Right hindlimb (tissue), 1 donor: ENCODE results near the gene ARHGAP22.
A peak's percentile ranks its signal among the peaks of the same experiment; 100 is the strongest.

Experiments
- DNase-seq: peaks from one replicate; pipeline ENCODE4 v3.0.0-alpha.2; 2018

Gene ARHGAP22

DNA sequence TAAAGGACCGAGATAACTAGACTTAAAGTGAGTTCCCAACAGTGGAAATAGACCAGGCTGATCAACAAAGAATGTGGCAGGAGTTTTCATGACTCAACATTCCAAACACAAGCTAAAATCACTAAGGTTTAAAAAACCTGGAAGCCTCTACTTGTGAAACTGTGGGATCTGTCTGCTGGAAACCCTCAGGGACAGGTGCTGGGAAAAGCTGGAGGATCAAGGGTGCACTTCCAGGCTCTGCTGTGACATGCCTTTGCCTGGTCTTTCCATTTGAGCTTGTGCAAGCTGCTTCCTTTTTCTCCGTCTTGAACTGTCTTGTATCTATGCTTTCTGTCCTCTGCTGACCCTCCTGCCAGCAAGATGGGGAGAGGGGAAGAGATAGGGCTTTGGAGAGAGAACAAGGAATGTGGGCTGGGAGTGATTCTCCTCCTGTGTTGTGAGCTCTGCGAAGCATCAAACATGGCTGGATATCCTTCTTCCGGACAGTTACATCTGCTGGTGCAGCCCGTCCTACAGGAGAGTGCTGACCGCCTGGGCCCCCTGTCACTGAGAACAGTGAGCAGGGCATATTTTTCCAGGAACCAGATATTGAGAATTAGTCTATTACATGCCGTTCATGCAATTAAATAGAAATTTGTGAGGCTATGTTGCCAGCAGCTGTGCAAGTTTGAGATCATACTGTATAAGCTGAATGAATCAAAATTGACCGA, 25.5 kb downstream of the ARHGAP22 start:
- no peak for DNase-seq

DNA sequence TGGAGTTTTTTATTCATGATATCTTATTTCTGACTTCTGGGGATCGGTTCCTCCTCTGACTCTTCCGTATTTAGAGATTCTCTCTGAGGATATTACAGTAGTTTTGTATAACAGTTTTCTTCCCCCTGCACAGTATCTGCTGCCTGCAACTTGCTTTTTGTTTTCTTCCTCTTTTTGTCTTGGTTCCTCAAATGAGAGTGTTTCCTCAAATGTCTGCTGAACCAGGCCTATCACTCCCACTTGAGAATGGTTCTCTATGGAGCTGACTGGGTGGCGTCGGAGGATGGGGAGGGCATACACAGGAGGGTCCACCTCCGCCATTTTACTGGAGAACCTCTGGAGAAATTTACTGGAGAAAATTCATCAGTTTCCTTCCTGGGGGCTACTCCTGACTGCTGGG, 27.7 kb downstream of the ARHGAP22 start:
- DNase-seq = no peak

DNA sequence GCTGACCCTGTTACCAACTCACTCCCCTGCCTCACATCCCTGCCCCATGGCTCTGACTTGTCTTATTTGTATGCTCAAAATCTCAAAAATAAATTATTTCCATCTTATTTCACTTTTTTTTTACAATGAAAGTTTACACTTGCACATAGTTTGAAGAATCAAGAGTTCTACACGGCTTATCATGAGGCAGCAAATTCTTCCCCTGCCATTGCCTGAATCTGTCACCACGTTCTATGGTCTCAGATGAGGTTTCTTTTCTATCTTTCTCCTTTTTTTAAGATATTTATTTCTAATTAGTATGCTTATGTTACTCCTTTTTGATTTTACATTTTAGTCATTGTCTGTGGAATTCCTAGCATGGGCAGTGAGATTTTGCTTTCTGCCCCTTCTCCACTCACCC, 28.4 kb downstream of the ARHGAP22 start:
- DNase-seq = no peak

DNA sequence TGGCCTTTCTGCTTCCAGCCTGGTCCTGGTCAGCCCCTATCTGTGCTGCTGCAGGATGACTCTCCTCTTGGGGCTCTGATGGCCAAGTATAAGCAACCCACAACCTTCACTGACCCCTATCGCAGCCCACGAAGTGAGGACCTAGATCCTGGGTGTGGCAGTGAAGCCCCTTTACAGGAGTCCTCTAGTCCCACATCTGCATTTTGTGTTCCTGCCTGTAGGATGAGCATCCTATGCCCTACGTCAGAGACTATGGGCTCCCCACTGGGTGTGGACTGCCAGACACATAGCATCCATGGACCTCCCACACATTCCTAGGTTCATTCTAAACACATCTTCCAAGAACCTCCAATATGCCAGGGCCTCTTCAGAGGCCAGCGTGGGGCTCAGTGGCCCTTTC, 29.0 kb downstream of the ARHGAP22 start:
- DNase-seq = no peak

DNA sequence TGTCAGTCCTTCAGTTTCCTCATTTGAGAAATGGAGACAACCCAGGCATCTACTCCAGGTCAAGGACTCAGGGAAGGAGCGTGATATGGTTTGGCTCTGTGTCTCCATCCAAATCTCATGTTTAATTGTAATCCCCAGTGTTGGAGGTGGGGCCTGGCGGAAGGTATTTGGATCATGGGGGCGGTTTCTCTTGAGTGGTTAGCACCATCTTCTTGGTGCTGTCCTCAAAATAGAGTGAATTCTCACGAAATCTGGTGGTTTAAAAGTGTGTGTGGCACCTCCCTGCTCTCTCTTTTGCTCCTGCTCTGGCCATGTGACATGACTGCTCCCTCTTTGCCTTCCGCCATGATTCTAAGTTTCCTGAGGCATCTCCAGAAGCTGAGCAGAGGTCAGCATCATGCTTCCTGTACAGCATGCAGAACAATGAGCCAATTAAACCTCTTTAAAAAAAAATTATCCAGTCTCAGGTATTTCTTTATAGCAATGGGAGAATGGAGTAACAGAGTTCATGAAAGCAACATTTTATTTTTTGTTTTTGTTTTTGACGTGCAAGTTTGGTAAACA, 30.0 kb downstream of the ARHGAP22 start:
- DNase-seq = no peak

DNA sequence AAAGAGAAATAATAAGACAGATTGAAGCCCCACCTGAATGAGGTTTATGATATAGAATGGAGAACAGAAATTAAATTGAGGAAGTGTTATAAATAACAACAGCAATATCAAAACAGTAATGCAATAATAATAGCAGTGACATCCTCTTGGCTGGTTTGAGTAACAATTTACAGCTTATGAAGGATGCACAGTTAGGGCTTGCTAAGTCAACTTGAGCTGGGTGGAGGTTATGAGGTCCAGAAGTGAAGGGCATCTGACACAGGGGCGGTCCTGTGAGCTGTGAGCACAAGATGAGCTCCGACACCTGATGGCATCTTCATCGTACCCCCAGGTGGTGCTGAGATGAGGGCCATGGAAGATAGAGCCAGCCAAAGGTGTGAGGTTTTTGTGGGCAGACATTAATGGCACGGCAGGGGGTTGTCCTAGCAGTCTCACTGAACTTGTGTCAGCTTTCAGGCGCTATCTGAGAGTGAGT, 30.5 kb downstream of the ARHGAP22 start:
- no peak for DNase-seq

DNA sequence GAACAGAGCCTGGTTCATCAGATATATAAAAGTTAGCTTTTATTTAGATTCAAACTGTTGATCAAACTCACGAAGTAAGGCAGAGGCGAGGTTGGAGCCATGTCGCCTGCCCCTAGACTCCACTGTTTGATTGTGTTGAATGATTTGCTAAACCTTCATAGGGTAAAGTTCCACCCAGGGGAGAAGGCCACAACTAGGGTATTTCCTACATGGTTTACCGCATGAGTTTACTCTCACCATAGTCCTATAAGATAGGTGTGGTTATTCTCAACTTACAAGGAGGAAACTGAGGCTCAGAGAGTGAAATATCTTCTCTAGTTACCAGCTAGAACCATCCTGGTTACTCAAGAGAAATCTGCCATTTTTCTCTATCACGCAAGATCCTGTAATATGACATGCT, 31.8 kb downstream of the ARHGAP22 start:
- no peak for DNase-seq

DNA sequence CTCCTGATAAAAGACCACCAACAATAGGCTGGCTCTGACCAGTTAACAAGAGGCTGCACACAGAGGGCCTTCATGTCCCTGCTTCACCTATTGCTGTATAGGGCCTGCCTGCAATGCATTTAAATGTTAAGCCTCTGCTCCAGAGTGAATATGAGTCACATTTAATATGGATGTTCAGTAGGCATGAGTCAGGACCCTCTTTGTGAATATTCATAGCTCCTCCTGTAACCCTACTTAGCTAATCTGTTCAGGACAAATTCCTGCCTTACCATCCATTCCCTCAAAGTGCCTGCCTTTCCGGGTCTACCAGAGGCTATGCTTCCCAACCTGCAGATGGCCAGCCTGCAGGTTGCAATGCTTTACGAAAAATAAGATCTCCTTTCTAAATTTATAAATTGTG, 32.5 kb downstream of the ARHGAP22 start:
- DNase-seq = no peak

DNA sequence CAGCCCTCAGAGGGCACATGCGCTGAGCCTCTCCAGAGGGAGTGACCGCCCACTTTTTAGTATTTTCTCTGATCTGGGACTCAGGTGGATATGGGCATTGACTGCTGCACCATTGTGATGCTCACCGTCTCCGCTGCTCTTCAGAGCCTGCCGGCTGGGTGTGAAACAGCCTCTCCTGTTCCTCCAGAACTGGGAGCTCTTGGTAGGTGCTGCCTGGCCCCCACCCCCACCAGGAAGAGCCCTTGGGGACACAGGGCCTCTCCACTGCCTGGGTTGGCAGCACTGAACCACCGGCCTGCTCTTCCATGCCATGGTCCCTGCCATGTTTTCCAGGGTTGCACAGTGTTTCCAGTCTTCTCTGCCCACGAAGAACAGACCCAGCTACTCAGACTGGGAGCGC, 36.3 kb downstream of the ARHGAP22 start:
- no peak for DNase-seq

DNA sequence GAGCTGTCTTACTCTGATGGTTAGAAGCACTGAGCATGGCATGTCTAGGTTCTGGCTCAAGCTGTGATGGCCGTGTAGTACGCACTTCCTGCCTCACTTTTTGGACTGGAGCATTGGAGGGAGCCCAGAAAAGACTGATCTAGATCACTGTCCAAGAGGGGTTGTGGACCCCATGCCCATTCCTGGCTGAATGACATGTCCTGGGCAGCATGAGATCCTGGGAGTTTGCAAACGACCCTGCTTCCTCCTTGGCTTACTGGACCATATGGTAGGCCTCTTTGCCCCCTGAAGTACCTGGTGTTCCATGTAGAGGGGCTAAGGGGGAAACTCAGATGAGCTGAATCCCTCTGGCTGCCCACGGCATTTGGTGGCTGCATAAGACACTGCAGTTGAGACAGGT, 36.7 kb downstream of the ARHGAP22 start:
- no peak for DNase-seq

DNA sequence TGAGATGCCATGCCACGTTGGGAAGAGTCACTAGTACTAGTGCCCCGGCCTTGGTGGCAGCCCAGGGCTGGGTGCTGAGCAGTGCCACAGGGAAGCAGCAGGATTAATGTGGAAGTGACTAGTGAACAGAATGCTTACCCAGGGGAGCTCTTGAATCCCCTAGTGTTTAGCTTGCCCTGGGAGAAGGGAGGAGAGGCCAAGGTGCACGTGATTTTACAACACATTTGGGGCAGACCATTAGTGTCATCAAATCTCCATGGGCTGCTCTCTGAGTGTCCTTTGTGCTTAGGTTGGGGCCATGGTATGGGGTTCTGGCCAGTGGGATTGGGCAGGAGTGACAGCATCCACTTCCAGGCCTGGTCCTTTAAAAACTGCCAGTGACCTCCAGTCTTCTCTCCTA, 37.5 kb downstream of the ARHGAP22 start:
- no peak for DNase-seq

DNA sequence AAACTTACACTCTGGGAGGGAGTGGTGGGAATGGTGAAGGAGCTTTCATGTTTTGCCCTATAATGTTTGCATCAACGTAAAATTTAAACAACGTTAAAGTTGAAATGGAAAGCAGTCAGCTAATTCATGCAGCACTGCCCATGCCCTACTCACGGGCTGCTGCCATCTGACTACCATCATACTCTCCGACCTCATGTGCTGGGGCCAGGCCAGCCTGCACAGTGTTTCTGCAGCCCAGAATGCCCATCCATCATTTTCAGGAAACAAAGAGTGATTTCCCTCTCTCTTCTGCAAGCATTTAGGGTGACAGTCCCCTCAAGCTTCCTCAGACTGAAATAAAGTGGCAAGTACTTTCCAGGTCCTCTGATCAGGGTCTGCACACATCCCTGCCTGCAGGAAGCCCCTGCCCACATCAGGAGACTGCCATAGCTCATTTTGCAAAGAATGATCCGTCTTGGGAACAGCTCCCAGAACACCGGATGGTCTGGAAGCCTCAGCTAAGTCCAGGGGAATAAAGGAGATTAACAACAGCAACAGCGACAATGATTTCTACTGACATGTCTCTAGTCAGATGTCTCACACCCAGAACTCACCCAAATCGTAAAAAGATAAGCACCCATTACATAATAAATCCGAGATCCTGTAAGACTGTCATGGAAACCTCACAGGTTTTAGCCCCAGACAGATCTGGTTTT, 40.3 kb downstream of the ARHGAP22 start:
- DNase-seq = no peak

DNA sequence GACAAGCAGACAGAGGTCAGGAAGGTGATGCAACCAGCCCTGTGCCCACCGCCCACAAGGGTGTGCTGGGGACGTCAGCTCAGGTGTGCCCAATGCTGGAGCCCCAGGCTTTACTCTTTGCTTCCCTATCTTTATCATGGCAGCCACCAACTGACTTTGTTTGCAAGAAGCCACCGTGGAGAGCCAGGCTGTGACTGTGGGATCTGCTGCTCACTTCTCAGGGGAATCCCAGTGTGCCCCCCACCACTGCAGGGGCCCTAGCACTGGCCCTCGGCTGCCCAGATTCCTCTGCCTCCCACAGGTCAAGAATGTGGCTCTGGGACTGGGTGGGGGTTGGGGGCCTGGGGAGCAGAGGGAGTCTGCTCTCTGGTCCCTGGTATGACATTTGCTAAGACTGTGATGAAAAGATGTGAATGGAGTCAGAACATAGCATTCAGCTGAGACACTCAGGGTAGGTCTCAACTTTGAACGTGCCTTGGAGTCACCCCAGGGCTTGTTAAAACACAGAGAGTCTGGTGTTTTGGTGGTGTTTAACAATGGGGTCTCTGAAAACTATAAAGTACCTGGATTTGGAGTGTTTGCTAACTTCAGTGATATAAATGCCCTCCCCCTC, 47.3 kb downstream of the ARHGAP22 start:
- no peak for DNase-seq

DNA sequence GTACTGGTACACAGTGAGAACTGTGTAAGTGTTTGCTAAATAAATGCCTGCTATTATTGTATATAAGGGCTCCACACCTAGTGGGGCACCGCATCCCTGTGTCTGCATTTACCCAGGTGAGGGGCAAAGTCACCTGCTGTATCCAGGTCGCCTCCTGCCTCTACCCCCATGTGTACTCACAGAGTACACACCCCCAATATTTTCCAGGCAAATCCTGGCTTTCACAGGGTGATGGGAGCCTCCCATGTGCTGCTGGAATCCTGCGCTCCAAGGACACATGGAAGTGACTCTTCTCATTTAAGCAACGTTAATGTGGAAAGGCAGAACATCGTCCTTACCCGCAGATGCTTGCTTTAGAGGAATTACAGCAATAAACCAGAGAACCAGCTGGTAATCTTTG, 48.2 kb downstream of the ARHGAP22 start:
- no peak for DNase-seq

DNA sequence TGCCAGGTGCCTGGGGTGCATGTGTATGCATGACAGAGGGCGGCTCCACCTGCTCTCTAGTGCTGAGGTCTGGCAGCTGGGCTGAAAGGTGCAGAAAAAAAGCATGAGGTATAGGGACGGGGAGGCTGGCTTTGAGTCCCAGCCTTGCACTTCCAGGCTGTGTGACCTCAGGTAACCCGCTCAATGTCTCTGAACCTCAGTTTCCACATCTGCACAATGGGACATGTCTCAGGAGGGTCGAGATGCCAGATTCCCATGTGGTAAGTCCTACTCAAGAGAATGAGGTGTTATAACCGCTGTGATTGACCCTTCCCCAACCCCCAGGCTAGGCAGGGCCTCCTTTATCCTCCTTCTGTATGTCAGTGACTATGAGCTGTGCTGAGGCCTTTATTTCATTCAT, 48.8 kb downstream of the ARHGAP22 start:
- DNase-seq = no peak

DNA sequence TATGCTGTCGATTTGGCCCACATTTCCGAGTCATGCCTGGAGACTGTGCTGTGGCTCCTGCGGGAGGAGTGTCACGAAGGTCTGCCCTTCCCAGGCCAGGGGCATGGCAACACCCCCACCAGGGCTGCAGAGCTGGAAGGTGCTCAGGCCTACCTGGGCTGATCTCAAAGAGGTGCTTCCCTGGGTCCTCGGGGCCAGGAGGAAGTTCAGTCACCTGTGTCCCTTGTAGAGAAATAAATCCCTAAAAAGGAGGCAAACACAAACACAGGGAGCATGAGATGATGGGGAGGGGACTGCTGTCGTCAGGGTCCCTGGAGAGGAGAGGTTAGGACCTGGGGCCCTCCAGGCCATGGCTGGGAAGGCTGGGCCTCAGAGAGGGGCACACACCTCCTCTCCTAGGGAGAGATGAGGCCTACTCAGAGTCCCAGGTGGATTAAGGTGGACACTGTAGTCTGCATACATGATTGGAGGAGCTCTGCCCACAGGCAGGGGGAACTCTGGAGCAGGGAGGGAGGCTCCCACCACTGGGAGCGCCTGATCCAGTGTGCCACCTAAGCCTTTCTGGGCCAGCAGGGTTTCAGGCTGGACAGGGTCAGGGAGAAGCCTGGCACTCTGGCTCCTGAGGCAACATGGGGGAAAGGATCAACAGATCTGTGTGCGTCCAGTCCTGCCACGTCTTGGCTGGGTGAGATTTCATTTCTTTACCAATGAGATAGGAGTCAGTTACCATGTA, 49.4 kb downstream of the ARHGAP22 start:
- no peak for DNase-seq

DNA sequence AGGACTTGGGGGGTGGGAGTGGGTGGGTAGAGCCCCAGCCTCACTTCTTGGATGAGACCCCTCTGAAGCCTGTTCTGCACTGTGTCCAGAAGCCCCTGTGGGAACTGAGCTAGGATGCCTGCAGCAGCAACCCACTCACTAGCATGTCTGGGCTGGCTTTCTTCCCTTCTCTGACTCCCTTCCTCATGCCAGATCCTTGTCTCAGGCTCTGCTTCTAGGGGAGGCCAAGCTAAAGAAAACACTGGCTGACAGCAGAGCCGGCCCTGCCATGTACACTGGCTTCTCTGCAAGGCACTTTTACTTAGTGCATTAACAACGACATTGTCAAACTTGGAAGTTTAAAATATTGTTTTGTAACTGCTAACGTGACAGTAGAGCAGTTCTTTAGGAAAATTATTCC, 50.2 kb downstream of the ARHGAP22 start:
- peak; percentile 36 for DNase-seq

DNA sequence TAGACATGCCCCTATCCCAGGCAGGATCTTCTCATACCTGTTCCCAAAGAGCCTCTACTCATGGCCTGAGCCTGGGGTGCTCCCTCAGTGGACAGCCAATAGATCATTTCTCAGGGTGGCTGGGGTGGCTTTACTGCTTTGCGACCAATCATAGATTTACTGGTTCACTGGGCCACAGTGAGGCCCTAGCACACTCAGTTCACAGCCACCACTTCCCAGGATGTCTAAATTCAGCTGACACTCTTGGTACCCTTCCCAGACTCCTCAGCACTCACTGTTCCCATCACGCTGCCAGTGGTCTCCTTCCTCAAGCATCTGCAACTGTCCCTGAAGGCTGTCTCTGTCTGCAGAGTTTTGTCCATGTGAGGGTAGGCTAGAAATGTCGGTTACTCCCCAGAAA, 50.6 kb downstream of the ARHGAP22 start:
- DNase-seq = no peak

DNA sequence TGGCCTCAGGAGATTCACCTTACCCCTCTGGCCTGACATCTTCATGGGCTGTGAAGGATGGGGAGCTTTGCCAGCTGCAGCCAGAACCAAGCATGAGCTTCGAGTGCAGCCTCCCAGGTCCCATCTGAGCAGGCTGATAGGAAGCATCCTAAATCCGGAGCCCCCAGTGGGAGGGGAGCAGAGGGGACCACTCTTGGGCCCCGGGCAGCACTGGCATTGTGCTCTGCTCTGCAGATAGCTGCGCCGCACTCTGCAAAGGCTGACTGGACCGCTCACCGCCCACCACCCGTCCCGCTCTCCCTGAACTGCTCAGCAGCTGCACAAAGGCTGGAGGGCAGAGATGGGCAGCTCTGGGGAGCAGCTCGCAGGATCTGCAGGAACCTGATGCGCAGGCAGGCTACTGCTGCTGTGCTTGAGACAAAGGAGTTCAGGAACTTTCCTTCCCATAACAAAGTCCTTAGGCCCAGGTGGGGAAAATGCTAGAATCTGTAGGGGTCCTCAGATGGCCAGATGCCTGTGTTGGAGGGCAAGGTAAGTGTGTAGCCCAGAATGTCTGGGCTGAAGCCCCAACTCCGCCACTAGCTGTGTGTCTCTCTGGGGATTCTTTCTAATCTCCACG, 51.8 kb downstream of the ARHGAP22 start:
- no peak for DNase-seq

DNA sequence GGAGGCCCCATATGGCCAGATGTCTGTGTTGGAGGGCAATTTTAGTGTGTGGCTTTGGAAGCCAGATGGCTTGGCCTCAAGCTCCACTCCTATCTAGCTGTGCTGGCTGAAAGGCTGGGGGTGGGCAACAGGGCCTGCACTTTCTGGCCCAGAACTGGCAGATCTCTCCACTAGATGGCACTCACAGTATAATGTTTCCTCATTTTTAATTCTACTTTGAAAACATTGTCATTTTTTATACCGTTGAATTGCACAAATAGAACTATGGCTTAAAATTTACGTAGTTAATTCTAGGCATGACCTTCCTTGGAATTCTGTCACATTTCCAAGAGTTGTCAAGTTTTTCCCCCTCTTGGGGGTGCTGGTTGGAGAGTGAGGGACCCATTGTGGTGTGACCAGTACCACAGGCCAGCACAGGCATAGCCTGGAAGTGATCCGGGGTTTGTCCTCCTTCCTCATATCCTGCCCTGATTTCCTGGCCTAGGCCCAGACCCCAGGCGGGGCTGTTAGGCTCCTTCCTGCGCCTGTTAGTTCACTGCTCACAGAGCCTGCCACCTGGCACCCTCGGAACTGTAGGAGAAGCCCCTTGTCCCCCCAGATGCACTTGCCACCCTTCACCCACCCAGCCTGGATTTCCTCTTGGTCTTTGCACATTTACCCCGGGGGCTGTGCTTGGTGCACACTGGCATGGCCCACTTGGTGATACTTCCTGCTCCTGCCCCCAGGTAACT, 52.8 kb downstream of the ARHGAP22 start:
- peak; percentile 54 for DNase-seq

DNA sequence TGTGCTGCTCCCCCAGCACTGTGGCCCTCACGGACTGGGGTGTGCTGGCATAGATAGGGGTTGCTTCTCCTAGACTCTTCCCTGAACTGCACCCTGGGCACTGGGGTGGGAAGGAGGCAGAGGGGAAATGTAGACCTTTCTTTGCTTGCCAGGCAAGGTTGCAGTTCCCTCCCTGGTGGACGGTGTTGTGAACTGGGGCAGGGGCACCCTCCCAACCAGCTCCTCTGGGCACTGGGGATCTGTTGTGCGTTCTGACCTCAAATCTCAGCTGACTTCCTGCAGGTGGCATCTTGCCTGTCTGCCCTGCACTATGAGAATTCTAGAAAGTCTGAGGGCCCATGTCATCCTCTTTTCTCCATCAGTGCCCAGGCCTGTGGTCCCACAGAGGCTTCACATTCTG, 53.9 kb downstream of the ARHGAP22 start:
- DNase-seq = no peak

DNA sequence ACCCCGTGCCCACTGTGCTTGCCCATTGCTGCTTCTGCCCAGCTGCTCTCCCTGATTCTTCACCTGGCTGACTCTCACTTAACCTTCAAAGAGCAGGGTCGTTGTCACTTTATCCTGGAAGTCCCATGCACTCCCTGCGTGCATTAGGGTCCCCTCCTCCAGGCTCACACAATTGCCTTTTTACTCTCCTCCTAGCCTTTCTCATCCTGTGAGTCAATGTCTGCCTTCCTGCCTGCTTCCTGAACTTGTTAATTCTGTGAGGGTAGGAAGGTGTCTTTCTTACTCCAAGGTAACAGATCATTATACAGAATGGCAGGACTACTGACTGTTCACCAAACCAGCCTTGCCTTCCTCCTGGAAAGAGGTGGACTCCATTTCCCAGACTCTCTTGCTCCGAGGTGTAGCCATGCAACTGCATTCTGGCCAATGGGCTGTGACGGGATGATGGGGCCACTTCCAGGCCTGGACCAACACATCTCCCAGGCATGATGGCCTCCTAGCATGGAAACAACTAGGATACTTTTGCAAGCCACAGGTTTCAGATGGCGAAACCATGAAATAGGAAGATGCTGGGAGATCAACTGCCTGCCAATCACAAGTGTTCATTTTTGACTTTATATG, 54.7 kb downstream of the ARHGAP22 start:
- DNase-seq = no peak
